ENCODE measurements around the gene PXN.

The PXN gene

DNA sequence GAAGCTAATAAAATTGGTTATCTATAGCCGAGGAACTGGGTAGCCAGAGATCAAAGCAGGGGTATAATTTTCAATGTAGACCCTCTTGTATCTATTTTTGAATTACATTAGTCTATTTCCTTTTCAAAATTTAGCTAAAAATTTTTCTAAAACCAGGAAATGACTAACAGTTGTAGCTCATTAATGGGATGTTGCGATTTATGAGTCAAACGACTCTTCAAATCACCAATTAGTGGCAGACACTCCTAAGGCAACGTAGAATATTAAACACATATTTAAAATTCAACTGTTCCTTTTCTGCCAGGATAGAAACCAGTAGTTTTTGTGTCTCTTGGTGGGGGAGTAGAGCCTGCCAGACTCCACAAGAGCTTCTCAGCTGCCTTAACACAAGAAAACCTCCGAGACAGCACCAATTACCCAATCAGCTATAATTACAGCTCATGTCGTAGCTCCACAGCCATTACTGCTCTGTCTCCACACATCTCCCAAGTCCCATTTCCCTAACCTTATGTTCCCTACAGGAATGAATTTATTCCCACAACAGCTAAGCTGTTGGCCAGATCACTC, 97.9 kb downstream of the PXN start:
- ATAC-seq: no peak

DNA sequence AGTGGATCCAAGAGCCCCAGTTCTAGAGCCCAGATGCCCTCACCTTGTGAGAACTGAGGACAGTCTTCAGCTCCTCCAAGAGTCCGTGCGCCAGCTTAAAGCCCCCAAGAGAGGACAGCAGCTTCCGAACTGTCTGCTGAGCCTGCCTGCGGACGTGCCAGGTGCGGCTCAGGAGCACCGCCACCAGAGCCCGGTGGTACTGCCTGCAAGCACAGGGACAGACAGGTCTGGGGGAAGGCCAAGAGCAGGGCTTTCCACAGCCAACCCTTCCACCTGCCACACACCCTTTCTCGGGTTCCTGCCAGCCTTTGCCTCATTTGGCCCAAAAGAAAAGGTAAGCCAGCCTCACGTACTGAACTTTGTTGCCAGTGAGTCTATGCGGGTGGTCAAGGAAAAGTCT, 101.2 kb downstream of the PXN start:
- no peak for ATAC-seq

DNA sequence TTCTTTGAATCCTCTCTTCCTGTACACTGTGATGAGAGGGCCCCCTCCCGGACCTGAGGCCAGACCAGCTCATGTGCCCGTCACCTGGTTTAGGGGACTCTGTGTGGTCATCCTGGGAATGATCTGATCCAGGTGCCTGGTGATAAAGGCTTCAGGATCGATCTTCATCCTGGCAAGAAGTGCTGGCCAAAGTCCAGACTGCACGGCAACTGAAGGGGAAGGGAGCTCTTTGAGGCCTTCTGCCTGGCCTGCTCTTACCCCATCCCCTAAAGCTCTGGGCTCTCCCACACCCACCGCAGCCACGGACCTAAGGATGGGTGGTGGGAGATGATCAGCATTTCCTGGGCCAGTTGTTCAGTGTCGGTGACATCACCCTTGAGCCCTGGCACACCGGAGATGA, 102.8 kb downstream of the PXN start:
- ATAC-seq: no peak

DNA sequence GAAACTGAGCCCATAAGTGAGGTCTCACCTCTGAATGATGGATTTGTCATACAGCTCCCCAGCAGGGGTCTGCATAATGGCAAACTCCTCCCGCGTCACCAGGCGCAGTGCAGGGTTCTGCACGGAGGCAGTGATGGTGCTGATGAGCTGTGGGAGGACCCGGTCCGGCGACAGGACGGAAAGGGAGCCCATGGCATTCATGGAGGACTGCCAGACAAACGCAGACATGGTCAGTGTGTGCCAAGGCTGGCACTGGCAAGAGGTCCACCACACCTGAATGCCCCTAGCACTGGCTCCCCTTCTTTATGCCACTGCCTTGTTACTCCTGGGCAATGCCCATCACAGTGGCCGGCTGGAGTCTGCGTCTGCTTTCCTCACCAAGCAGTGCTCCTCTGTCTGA, 103.7 kb downstream of the PXN start:
- ATAC-seq: no peak
